Chondrocyte (in vitro differentiated cells): ENCODE measurements around the gene MVK. TPM values are rescaled to one million over a fixed set of nuclear protein-coding genes. Genes with fewer than 3 reads are reported as not detected.

Experiments used
- DNase-seq: peaks from one replicate; pipeline ENCODE4 v3.0.0; 2021; ENCODE audit warnings: mixed read lengths, low spot score
- H3K27ac Mint-ChIP-seq: one replicate; pipeline ENCODE4 v1.8.0; 2021; ENCODE audit warnings: mild to moderate bottlenecking, moderate library complexity, mixed read lengths; ENCODE audit not compliant: unreplicated experiment
- H3K27me3 Mint-ChIP-seq: 2 replicates; pipeline ENCODE4 v1.8.0; 2021; ENCODE audit warnings: low read depth, mixed read lengths
- H3K36me3 Mint-ChIP-seq: 2 replicates; pipeline ENCODE4 v1.8.0; 2021; ENCODE audit warnings: low read depth, mixed read lengths
- H3K4me1 Mint-ChIP-seq: 2 replicates; pipeline ENCODE4 v1.8.0; 2021; ENCODE audit warnings: low read depth, mild to moderate bottlenecking, mixed read lengths
- H3K4me3 Mint-ChIP-seq: one replicate; pipeline ENCODE4 v1.8.0; 2021; ENCODE audit warnings: mild to moderate bottlenecking, moderate library complexity, mixed read lengths; ENCODE audit not compliant: unreplicated experiment
- H3K9me3 Mint-ChIP-seq: 2 replicates; pipeline ENCODE4 v1.8.0; 2021; ENCODE audit warnings: low read depth, mixed read lengths
- total RNA-seq: library from RNA; stranded (reverse); gene quantifications from 3 replicates; pipeline ENCODE4 v1.2.1, GENCODE V29; 2021
- TF ChIP-seq, protein P1 (sequence below): fragments of 200-600 bp; sonication (generic); IDR thresholded peaks from 2 replicates; pipeline ENCODE4 v1.5.0; 2021; ENCODE audit warnings: antibody characterized with exemption, mild to moderate bottlenecking, moderate library complexity

MVK gene
- total RNA-seq, 1 donor from 2014 or later = 14.1 TPM

DNA sequence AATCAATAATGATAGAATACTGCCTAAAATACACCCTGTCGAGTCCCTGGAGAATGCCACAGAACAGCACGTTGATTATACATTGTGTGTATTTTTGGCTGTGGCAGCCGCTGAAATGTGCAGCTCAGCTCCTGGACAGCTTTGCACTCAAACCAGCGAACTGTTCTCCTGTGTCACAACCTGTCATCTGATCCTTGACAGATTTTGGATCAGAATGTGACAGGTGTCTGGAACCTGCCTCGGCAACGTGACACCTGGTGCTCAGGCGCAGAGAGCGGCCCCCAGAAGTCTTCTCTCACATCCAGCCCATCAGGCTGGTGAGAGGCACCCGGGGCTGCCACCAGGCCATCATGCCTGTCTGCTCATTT, 19.3 kb downstream of the MVK start:
- Mint-ChIP-seq H3K4me1 (peaks cover 6% of the 10 kb centered on the region), H3K9me3 (no peaks in the 10 kb centered on the region), H3K27me3 (no peaks in the 10 kb centered on the region), H3K4me3 (no peak overlapping the region), H3K27ac (no peak overlapping the region), H3K36me3 (peaks cover 3% of the 10 kb centered on the region)
- TF ChIP-seq, protein P1, sequence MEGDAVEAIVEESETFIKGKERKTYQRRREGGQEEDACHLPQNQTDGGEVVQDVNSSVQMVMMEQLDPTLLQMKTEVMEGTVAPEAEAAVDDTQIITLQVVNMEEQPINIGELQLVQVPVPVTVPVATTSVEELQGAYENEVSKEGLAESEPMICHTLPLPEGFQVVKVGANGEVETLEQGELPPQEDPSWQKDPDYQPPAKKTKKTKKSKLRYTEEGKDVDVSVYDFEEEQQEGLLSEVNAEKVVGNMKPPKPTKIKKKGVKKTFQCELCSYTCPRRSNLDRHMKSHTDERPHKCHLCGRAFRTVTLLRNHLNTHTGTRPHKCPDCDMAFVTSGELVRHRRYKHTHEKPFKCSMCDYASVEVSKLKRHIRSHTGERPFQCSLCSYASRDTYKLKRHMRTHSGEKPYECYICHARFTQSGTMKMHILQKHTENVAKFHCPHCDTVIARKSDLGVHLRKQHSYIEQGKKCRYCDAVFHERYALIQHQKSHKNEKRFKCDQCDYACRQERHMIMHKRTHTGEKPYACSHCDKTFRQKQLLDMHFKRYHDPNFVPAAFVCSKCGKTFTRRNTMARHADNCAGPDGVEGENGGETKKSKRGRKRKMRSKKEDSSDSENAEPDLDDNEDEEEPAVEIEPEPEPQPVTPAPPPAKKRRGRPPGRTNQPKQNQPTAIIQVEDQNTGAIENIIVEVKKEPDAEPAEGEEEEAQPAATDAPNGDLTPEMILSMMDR = no peak
- no peak for DNase-seq

DNA sequence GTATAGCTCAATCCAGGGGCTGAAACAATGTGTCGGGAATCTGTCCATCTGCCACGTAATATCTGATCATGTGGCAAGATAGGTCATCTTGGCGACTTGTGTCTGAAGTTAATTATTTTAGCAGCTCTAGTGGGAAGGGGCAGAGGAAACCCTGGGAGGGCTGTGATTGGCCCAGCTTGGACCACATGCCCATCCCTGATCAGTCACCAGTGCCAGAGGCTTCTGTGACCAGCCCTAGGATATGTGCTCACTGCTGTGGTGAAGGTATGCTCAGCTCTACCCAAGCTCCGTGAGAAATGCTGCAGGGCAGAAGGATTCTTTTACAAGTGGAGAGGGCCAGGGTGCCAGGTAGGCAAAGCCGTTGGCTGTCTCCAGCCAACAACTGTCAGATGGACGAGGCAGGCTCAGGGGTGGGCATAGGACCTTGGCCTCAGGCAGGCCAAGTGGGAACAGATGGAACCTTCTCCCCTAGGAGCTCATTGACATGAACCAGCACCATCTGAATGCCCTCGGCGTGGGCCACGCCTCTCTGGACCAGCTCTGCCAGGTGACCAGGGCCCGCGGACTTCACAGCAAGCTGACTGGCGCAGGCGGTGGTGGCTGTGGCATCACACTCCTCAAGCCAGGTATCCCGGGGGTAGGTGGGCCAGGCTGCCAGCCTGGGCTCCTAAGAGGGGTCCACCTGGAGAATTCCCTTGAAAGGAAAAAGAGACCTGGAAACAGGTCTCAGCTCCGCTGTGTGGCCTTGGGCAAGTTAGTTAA, 21.1 kb downstream of the MVK start:
- Mint-ChIP-seq H3K27ac (no peak overlapping the region), H3K4me1 (peaks cover 9% of the 10 kb centered on the region), H3K9me3 (no peaks in the 10 kb centered on the region), H3K4me3 (no peak overlapping the region), H3K36me3 (peaks cover 1% of the 10 kb centered on the region), H3K27me3 (no peaks in the 10 kb centered on the region)
- TF ChIP-seq, protein P1 = no peak
- no peak for DNase-seq

DNA sequence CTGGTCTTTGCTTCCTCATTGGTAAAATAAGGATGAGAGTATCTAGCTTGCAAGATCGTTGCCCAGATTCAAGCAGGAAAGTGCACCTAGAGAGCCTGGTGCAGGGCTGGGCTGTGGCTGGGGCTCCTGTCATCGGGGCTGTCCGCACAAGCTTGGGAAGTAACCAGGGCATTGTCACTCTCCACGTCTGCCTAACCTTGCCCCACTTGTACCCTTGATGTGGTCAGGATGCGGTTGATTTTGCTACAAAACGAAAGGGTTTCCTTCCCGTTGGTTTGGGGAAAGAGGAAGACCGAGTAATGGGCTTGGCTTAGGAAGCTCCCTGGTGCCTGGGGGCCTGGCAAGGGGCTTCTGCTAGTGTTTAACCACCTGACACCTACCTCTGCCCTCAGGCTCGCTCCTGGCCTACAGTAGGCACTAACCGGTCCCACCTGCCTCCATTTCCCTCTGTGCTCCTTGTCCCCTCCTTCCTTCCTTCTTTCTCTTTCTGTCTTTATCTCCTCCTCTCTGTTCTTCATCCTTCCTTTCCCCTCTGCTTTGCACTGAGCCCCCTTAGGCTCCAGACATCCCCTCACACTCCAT, 21.8 kb downstream of the MVK start:
- no peak for DNase-seq
- H3K4me1 Mint-ChIP-seq = peaks cover 9% of the 10 kb centered on the region
- H3K27ac Mint-ChIP-seq = no peak overlapping the region
- no peak overlapping the region for H3K4me3 Mint-ChIP-seq
- H3K27me3 Mint-ChIP-seq = no peaks in the 10 kb centered on the region
- no peaks in the 10 kb centered on the region for H3K36me3 Mint-ChIP-seq
- H3K9me3 Mint-ChIP-seq = no peaks in the 10 kb centered on the region
- TF ChIP-seq, protein P1 = no peak

DNA sequence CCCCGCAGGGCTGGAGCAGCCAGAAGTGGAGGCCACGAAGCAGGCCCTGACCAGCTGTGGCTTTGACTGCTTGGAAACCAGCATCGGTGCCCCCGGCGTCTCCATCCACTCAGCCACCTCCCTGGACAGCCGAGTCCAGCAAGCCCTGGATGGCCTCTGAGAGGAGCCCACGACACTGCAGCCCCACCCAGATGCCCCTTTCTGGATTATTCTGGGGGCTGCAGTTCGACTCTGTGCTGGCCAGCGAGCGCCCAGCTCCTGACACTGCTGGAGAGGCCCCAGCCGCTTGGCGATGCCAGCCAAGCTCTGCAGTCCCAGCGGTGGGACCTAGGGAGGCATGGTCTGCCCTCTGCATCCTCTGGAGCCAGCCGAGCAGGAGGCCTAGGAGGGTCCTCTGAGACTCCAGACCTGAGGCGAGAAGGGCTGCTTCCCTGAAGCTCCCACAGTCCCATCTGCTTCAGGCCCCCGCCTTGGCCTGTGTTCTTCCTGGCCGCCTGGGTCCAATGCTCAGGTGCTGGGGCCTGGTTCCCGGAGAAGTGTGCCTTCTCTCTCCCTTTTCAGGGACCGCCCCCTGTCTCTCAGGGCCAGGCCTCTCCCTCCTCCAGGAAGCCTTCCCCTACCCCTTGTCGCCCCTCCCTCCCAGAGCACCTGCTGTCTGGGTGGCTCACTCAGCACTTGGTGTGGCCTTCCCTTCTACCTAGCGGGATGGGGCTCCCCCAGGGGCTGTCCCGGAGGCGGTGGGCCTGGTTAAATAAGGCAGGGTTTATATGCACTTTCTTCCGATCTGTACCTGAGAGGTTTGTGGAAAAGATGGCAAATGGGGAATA, 23.0 kb downstream of the MVK start:
- Mint-ChIP-seq H3K4me1 (peaks cover 9% of the 10 kb centered on the region), H3K27ac (no peak overlapping the region), H3K9me3 (no peaks in the 10 kb centered on the region), H3K4me3 (no peak overlapping the region), H3K36me3 (no peaks in the 10 kb centered on the region), H3K27me3 (no peaks in the 10 kb centered on the region)
- no peak for DNase-seq
- TF ChIP-seq, protein P1 = no peak

DNA sequence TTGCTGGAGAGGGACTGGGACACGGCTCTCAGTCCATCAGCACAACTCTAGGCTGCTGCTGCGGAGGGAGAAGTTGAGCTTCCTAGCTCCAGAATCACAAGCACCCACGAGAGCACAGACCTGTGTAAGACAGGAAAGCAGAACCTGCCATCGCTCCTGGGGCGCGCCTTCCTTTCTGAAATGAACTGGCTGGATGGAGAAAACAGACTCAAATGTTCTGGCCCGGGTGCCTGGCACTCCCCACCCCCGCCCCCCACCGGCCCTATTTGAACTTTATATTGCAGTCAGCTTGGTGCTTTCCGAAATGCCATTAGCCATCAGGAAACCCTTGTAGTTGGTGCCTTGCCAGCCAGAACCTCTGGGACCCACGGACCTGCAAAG, 23.8 kb downstream of the MVK start:
- TF ChIP-seq, protein P1 = no peak
- Mint-ChIP-seq H3K36me3 (no peaks in the 10 kb centered on the region), H3K4me3 (peak overlapping the region; percentile 41), H3K27ac (no peak overlapping the region), H3K9me3 (no peaks in the 10 kb centered on the region), H3K4me1 (peaks cover 9% of the 10 kb centered on the region), H3K27me3 (no peaks in the 10 kb centered on the region)
- no peak for DNase-seq
